CD4-positive, alpha-beta T cell treated with Interferon gamma for 1 hour (primary cell): ENCODE results near the gene DLGAP1.
"Not testable (repeated sequence)": the region's sequence is repeated elsewhere in the genome, so short reads cannot be mapped to it uniquely, and the experiment has no call there.

Experiments
- DNase-seq: peaks from one replicate; pipeline ENCODE4 v3.0.0-alpha.2; 2020

Gene DLGAP1

GRCh38 chr18:4455113-4455811, at the start of gene DLGAP1:
TSS of gene DLGAP1 (minus strand) at chr18:4455307.
- no peak for DNase-seq

- not testable (repeated sequence) for DNase-seq
Measured at GRCh38 chr18:4494703-4495284, 39.7 kb upstream of the DLGAP1 start.

- no peak for DNase-seq
Measured at GRCh38 chr18:4468511-4468910, 13.4 kb upstream of the DLGAP1 start.

DNA sequence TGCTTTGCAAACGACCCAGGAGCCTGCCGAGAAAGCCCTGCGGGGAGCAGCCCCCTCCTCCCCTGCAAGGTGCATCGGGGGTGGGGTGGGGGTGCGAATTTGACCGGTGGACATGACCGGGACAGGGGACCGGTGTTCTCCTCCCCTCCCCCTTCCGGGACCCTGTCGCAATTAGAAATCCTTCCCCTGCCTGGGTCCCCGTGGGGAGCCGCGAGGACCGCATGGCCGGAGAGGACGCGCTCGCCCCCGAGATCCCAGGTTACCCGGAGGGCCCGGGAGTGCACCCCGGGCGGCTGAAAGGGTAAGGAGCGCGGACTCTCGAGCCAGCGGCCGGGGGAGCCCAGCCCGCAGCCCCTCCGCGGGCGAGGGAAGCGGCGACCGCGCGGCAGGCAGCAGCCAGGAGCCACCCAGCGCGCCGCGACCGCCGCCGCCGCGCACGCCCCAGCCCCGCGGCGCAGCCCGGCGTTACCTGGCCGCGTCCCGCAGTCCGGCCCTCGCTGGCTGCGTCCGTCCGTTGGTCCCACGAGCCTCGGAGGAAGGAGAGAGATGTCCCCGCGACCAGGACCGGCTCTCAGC, 482 bp downstream of the DLGAP1 start:
- DNase-seq: no peak

GRCh38 chr18:4453874-4454536, 1.1 kb downstream of the DLGAP1 start:
- DNase-seq: no peak

DNA sequence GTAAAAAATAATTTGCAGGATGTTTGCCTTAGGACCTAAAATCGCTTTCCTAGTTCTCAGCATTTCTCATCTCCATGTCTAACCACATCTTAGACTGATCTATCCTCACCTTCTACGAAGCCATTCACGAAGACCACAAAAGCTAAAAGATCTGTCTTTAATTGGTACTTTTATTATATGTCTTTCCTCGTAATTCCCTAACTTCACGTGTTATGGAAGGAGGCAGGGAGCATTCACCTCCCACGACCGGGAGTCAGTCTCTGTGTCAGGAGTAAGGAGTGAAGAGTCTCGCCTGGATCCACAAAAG, 1.6 kb downstream of the DLGAP1 start:
- no peak for DNase-seq

- no peak for DNase-seq
Measured at GRCh38 chr18:4450065-4450658, 4.9 kb downstream of the DLGAP1 start.

- no peak for DNase-seq
Measured at GRCh38 chr18:4445902-4446301, 9.2 kb downstream of the DLGAP1 start.

GRCh38 chr18:4444306-4444705, 10.8 kb downstream of the DLGAP1 start:
- DNase-seq: no peak

GRCh38 chr18:4441098-4441497, 14.0 kb downstream of the DLGAP1 start:
- DNase-seq: no peak

DNA sequence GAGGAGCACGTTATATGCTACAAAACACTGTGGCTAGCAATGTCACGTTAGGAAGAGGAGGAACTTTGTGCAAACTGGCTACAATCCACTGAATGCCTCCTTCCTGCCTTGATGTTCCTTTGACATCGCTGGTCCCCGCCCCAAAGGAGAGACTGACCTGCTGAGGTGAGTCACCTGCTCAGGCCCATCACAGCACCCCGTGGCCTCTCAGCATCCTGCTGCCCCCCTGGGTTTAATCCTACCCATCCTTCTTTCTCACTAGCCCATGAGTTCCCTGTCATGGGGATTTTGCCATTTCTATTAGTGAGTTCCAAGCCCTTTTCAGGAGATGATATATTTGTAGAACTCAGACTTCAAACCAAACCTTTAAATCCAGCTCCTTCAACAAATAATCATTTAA, 16.2 kb downstream of the DLGAP1 start:
- no peak for DNase-seq

- no peak for DNase-seq
Measured at GRCh38 chr18:4433717-4434116, 21.4 kb downstream of the DLGAP1 start.

- DNase-seq: no peak
Measured at GRCh38 chr18:4430836-4431235, 24.3 kb downstream of the DLGAP1 start.

DNA sequence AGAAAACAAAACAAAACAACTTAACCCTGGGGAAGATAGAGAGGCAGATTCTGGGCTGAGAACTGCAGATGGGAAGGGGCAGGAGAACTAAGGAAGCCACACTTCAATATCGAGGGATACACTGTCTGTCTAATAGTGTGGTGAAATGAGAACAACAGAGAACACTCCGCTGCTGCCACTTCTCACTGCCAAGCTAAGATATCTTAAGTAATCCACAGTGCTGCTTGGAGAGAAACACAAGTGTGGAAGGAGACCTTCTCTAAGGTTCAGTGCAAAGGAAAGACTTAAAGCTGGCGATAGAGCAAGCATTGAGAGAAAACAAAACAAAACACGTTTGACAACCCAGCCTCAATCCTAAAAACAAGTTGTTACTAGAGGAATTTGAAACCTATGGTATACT, 37.4 kb downstream of the DLGAP1 start:
- no peak for DNase-seq

- DNase-seq: no peak
Measured at GRCh38 chr18:4416976-4417375, 38.1 kb downstream of the DLGAP1 start.

DNA sequence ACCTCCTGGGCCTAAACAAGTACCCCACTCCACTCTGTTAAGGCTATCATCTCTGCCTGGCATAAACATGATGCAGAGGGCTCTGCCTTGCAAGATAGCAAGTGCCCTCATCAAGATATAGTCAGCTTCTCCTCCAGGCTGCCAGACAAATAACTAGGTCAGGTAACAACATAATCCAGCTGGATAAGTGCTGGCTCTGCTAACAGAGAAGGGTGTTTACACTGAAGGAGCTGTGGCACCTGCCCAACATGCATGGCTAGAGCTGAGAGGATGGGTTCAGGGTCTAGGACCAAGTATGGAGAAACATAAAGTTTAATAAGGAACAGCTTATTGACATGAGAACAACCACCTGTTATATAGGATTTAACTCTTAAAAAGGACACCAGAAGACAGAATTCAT, 42.8 kb downstream of the DLGAP1 start:
- no peak for DNase-seq

- DNase-seq: no peak
Measured at GRCh38 chr18:4406856-4407255, 48.3 kb downstream of the DLGAP1 start.

GRCh38 chr18:4405965-4406364, 49.1 kb downstream of the DLGAP1 start:
- DNase-seq: no peak

DNA sequence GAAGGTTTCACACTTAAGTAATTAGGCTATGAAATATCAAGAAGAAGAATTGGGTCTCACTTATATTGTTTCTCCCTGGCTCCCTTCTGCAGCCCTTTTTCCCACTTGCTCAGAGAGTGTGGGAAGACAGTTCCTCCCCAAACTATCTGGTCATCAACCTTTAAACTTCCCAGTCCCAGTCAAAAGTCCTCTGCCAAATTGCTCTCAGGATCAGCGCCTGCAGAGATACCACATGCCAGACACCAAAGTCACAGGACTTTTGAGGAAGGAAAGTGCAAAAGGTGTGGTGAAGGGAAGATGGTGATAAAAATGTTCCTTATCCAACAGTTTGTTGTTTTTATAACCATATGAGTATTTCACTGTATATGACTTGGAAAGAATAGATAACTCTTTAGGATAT, 51.3 kb downstream of the DLGAP1 start:
- DNase-seq: no peak

DNA sequence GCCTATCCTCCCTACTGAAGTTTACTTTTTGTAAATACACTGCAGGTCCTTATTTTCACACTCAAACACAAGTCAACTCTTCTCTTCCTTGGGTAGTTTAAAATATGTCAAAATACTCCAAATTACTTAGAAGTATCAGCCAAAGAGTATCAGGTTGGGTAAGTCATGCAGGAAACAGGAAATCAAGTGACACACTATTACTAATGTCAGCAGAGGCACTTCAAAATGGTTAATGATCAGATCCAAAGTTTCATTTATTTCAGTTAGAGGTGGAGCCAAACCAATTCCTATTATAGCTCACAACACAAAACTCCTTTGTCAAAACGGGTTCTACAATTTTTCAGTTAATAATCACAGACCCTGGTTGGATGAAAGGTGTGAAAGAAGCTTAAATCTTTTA, 54.2 kb downstream of the DLGAP1 start:
- no peak for DNase-seq

- DNase-seq: no peak
Measured at GRCh38 chr18:4399929-4400328, 55.2 kb downstream of the DLGAP1 start.

DNA sequence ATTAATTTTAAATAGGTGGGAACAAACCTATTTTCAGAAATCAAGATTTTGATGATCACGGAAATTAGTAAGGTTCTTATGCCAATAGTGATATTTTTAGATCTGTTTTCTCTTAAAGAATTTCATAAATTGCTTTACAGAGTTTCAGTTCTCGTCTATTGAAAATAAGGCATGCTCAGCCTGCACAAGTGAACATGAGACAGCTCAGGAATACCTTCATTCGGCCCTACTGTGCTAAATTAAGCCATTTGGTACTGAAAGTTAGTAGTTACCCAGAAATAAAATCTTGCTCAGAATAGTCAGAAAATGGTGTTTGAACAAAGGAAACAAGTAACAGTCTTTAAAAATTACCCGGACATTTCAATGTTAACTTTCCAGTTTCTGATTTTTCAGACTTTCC, 60.4 kb downstream of the DLGAP1 start:
- DNase-seq: no peak

DNA sequence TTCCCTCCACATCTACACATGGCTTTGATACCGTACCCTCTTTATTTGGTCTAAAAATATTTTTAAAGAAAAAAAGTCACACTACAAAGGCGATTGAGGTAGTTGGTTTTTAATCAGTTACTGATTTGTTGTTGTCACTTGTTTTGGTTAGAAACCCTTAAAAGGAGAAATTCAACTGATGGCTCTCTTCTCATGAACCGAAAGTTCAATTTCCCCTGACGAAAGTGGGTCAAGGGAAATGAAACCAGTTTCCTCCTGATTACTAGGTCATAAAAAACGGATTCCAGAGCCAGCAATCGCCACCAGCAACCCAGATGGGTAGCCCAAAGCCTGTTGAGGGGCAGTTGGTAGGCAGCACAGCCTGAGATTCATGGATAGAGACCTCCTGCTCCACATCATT, 63.2 kb downstream of the DLGAP1 start:
- DNase-seq: no peak

GRCh38 chr18:4385876-4386275, 69.2 kb downstream of the DLGAP1 start:
- DNase-seq: no peak
